Measurements from ENCODE around the gene ACHE. TPM values are rescaled to one million over a fixed set of nuclear protein-coding genes. Genes with fewer than 3 reads are reported as not detected.

Gene ACHE
- total RNA-seq, 1 donor from 2014 or later: not detected

DNA sequence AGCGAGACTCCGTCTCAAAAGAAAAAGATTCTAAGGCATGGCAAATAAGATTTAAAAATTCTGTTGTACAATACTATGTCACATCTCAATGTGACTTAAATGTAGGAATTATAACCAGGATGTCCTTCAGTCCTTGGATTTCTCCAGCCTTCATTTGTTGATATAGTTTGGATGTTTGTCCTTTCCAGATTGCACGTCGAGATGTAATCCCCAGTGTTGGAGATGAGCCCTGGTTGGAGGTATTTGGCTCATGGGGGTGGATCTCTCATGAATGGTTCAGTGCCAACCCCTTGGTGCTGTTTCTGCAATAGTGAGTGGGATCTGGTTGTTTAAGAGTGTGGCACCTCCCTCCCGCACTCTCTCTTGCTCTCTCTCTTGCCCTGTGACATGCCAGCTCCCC is 12.8 kb upstream of the ACHE start:
- no peak overlapping the region for H3K4me3 ChIP-seq
- H3K79me2 ChIP-seq (ENCODE audit: low read depth): no peaks in the 10 kb centered on the region
- no peak overlapping the region for H3K4me3 Mint-ChIP-seq
- TF ChIP-seq EZH2 (IDR thresholded peaks at IDR 0.05): no peak
- TF ChIP-seq EZH2phosphoT487 (IDR thresholded peaks at IDR 0.05): no peak
- TF ChIP-seq, protein P1, sequence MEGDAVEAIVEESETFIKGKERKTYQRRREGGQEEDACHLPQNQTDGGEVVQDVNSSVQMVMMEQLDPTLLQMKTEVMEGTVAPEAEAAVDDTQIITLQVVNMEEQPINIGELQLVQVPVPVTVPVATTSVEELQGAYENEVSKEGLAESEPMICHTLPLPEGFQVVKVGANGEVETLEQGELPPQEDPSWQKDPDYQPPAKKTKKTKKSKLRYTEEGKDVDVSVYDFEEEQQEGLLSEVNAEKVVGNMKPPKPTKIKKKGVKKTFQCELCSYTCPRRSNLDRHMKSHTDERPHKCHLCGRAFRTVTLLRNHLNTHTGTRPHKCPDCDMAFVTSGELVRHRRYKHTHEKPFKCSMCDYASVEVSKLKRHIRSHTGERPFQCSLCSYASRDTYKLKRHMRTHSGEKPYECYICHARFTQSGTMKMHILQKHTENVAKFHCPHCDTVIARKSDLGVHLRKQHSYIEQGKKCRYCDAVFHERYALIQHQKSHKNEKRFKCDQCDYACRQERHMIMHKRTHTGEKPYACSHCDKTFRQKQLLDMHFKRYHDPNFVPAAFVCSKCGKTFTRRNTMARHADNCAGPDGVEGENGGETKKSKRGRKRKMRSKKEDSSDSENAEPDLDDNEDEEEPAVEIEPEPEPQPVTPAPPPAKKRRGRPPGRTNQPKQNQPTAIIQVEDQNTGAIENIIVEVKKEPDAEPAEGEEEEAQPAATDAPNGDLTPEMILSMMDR (IDR thresholded peaks at IDR 0.05): no peak
- H3K27ac Mint-ChIP-seq: no peak overlapping the region
- H3K27me3 Mint-ChIP-seq (ENCODE audit: insufficient read depth, low read depth): peaks cover 17% of the 10 kb centered on the region
- H3F3A ChIP-seq (ENCODE audit: low read depth): peaks cover 6% of the 10 kb centered on the region
- H3K9me3 Mint-ChIP-seq: peaks cover 3% of the 10 kb centered on the region
- H3K36me3 Mint-ChIP-seq: no peaks in the 10 kb centered on the region
- H3K4me1 ChIP-seq: no peaks in the 10 kb centered on the region
- no peak overlapping the region for H3K27ac ChIP-seq
- H3K9ac ChIP-seq: no peak overlapping the region
- no peaks in the 10 kb centered on the region for H3K27me3 ChIP-seq
- H3K4me2 ChIP-seq: no peak overlapping the region
- DNase-seq (ENCODE audit: low spot score): no peak
- H3K9me3 ChIP-seq (ENCODE audit: low read depth): no peaks in the 10 kb centered on the region
- H3K4me1 Mint-ChIP-seq: no peaks in the 10 kb centered on the region
- no peaks in the 10 kb centered on the region for H3K36me3 ChIP-seq
- no peaks in the 10 kb centered on the region for H4K20me1 ChIP-seq (ENCODE audit: low read depth)
- no peak overlapping the region for H2AFZ ChIP-seq (replicated peaks)

GRCh38 chr7:100902638-100903037 is 7.0 kb upstream of the ACHE start:
- H3K27me3 Mint-ChIP-seq (ENCODE audit: insufficient read depth, low read depth): peaks cover 12% of the 10 kb centered on the region
- no peaks in the 10 kb centered on the region for H3K9me3 Mint-ChIP-seq
- H3K27ac Mint-ChIP-seq: no peak overlapping the region
- H3K36me3 ChIP-seq: no peaks in the 10 kb centered on the region
- H3K4me3 Mint-ChIP-seq: no peak overlapping the region
- no peak overlapping the region for H3K27ac ChIP-seq
- H3K79me2 ChIP-seq (ENCODE audit: low read depth): no peaks in the 10 kb centered on the region
- peaks cover 3% of the 10 kb centered on the region for H3K4me1 Mint-ChIP-seq
- no peak overlapping the region for H3K4me3 ChIP-seq
- no peaks in the 10 kb centered on the region for H3K4me1 ChIP-seq
- no peak overlapping the region for H3K9ac ChIP-seq
- H3K27me3 ChIP-seq: peaks cover 5% of the 10 kb centered on the region
- H2AFZ ChIP-seq (replicated peaks): no peak overlapping the region
- H3K36me3 Mint-ChIP-seq: no peaks in the 10 kb centered on the region
- TF ChIP-seq, protein P1 (IDR thresholded peaks at IDR 0.05): no peak
- TF ChIP-seq EZH2 (IDR thresholded peaks at IDR 0.05) (no peak), EZH2phosphoT487 (IDR thresholded peaks at IDR 0.05) (no peak)
- H3K9me3 ChIP-seq (ENCODE audit: low read depth): no peaks in the 10 kb centered on the region
- H3F3A ChIP-seq (ENCODE audit: low read depth): peaks cover 4% of the 10 kb centered on the region
- no peak overlapping the region for H3K4me2 ChIP-seq
- no peak for DNase-seq (ENCODE audit: low spot score)
- no peaks in the 10 kb centered on the region for H4K20me1 ChIP-seq (ENCODE audit: low read depth)

GRCh38 chr7:100901921-100902332 is 6.2 kb upstream of the ACHE start:
- H3K9me3 Mint-ChIP-seq: no peaks in the 10 kb centered on the region
- peaks cover 17% of the 10 kb centered on the region for H3K27me3 Mint-ChIP-seq (ENCODE audit: insufficient read depth, low read depth)
- Histone ChIP-seq H3K4me3 (no peak overlapping the region), H3K4me2 (no peak overlapping the region), H2AFZ (replicated peaks) (no peak overlapping the region), H3K9me3 (ENCODE audit: low read depth) (no peaks in the 10 kb centered on the region), H3K9ac (no peak overlapping the region), H3K36me3 (no peaks in the 10 kb centered on the region), H3F3A (ENCODE audit: low read depth) (peaks cover 7% of the 10 kb centered on the region), H3K4me1 (no peaks in the 10 kb centered on the region), H3K27me3 (peaks cover 12% of the 10 kb centered on the region), H3K79me2 (ENCODE audit: low read depth) (no peaks in the 10 kb centered on the region), H4K20me1 (ENCODE audit: low read depth) (no peaks in the 10 kb centered on the region), H3K27ac (no peak overlapping the region)
- no peaks in the 10 kb centered on the region for H3K36me3 Mint-ChIP-seq
- H3K27ac Mint-ChIP-seq: no peak overlapping the region
- TF ChIP-seq EZH2 (IDR thresholded peaks at IDR 0.05) (no peak), EZH2phosphoT487 (IDR thresholded peaks at IDR 0.05) (no peak)
- TF ChIP-seq, protein P1 (IDR thresholded peaks at IDR 0.05): no peak
- peaks cover 3% of the 10 kb centered on the region for H3K4me1 Mint-ChIP-seq
- H3K4me3 Mint-ChIP-seq: no peak overlapping the region
- no peak for DNase-seq (ENCODE audit: low spot score)
